B cell (primary cell): ENCODE data around the gene PCDHA3. TPM values are rescaled to one million over a fixed set of nuclear protein-coding genes. Genes with fewer than 3 reads are reported as not detected.
"Not testable (repeated sequence)": the region's sequence is repeated elsewhere in the genome, so short reads cannot be mapped to it uniquely, and the experiment has no call there.

Source experiments
- ATAC-seq: fragments of 200-7000 bp; cut with Tn5 transposase; one replicate; pipeline ENCODE4 v1.10.0; 2021; ENCODE audit warnings: low read depth, mild to moderate bottlenecking, moderate number of reproducible peaks, moderate library complexity
- CTCF ChIA-PET: fragments of 350-600 bp; sonication (Branson Sonifier 250); formaldehyde crosslinking; loops from one replicate; lab custom pipeline; 2021; ENCODE audit warnings: antibody characterized with exemption, inconsistent platforms; lab: Charles Lee
- POLR2A ChIA-PET: fragments of 350-600 bp; sonication (Branson Sonifier 250); formaldehyde crosslinking; loops from one replicate; lab custom pipeline; 2021; ENCODE audit warnings: antibody characterized with exemption; lab: Charles Lee
- DNase-seq: peaks from one replicate; pipeline ENCODE4 v3.0.0; 2013
- H2AFZ ChIP-seq: 2 replicates; pipeline ENCODE4 v1.6.1; 2012; ENCODE audit warnings: mild to moderate bottlenecking, low read depth, low read length; ENCODE audit not compliant: insufficient read depth, poor library complexity, severe bottlenecking
- H3K27ac ChIP-seq, 2 donors: 1 replicate in 1 of 2; 2 replicates in 1 of 2; pipeline ENCODE4 v1.5.1; 2012 to 2013; ENCODE audit warnings: low read length in 2 of 2, mild to moderate bottlenecking in 2 of 2, moderate library complexity in 1 of 2
- H3K27me3 ChIP-seq, 4 experiments: fragments of 200-600 bp in 1 of 4; sonication (generic) in 1 of 4; replicated peaks in 1 of 4; 1 replicate in 2 of 4; 2 replicates in 2 of 4; pipeline versions ENCODE4 v1.6.1 to v1.7.0; 2013 to 2016; ENCODE audit warnings: low read length in 3 of 4, mild to moderate bottlenecking in 2 of 4, mixed read lengths in 1 of 4, moderate library complexity in 1 of 4; ENCODE audit not compliant: insufficient read depth in 4 of 4, control insufficient read depth in 3 of 4; ENCODE audit errors: control extremely low read depth in 1 of 4
- H3K36me3 ChIP-seq, 2 experiments: replicated peaks in 1 of 2; 1 replicate in 1 of 2; 2 replicates in 1 of 2; pipeline versions ENCODE4 v1.6.1 to v1.7.1; 2013; ENCODE audit warnings: low read length in 1 of 2; ENCODE audit not compliant: insufficient read depth in 2 of 2, control insufficient read depth in 1 of 2; ENCODE audit errors: control extremely low read depth in 1 of 2, extremely low read depth in 1 of 2
- H3K4me1 ChIP-seq, 2 donors: fragments of 200-600 bp in 1 of 2; sonication (generic) in 1 of 2; 1 replicate in 1 of 2; 2 replicates in 1 of 2; pipeline versions ENCODE4 v1.5.1 to v1.6.1; 2013 to 2017; ENCODE audit warnings: low read length in 2 of 2; ENCODE audit not compliant: control insufficient read depth in 2 of 2, insufficient read depth in 2 of 2
- H3K4me2 ChIP-seq: replicated peaks from 2 replicates; pipeline ENCODE3; 2012; ENCODE audit warnings: mild to moderate bottlenecking, low read depth, low read length; ENCODE audit not compliant: poor library complexity, severe bottlenecking
- H3K4me3 ChIP-seq, 5 experiments: fragments of 200-600 bp in 1 of 5; sonication (generic) in 1 of 5; 1 replicate in 3 of 5; 2 replicates in 2 of 5; pipeline versions ENCODE4 v1.5.1 to v1.7.0; 2011 to 2016; ENCODE audit warnings: low read length in 4 of 5, mild to moderate bottlenecking in 4 of 5, low read depth in 2 of 5, control low read depth in 1 of 5, moderate library complexity in 1 of 5; ENCODE audit not compliant: insufficient read depth in 1 of 5; ENCODE audit errors: control extremely low read depth in 1 of 5, extremely low read depth in 1 of 5
- H3K79me2 ChIP-seq: fragments of 200-600 bp; sonication (generic); one replicate; pipeline ENCODE4 v1.6.0; 2016; ENCODE audit warnings: low read length; ENCODE audit not compliant: control insufficient read depth, insufficient read depth
- H3K9ac ChIP-seq: fragments of 200-600 bp; sonication (generic); 2 replicates; pipeline ENCODE4 v1.6.1; 2017; ENCODE audit warnings: mild to moderate bottlenecking, low read length, moderate library complexity
- H3K9me3 ChIP-seq, 3 donors: one replicate each; pipeline versions ENCODE4 v1.6.1 to v1.7.1; 2013; ENCODE audit warnings: low read length in 2 of 3; ENCODE audit not compliant: control insufficient read depth in 2 of 3, insufficient read depth in 1 of 3; ENCODE audit errors: control extremely low read depth in 1 of 3
- H4K20me1 ChIP-seq: 2 replicates; pipeline ENCODE4 v1.6.0; 2012; ENCODE audit warnings: mild to moderate bottlenecking, low read length; ENCODE audit not compliant: insufficient read depth, control insufficient read depth, poor library complexity, severe bottlenecking
- H3K27ac Mint-ChIP-seq: one replicate; pipeline ENCODE4 v1.8.0; 2021; ENCODE audit warnings: mixed read lengths
- H3K27me3 Mint-ChIP-seq: one replicate; pipeline ENCODE4 v1.8.0; 2021; ENCODE audit warnings: mixed read lengths
- H3K4me1 Mint-ChIP-seq: one replicate; pipeline ENCODE4 v1.8.0; 2021; ENCODE audit warnings: mixed read lengths
- H3K4me3 Mint-ChIP-seq: one replicate; pipeline ENCODE4 v1.8.0; 2021; ENCODE audit warnings: mixed read lengths
- H3K9me3 Mint-ChIP-seq: one replicate; pipeline ENCODE4 v1.8.0; 2022; ENCODE audit warnings: mixed read lengths; ENCODE audit not compliant: insufficient read depth
- WGBS: methylation state at CpG from one replicate; pipeline ENCODE4 v1.1.5; 2013; ENCODE audit warnings: missing lambda C conversion rate; ENCODE audit not compliant: insufficient coverage; 5-methylcytosine and 5-hydroxymethylcytosine counted together
- intact Hi-C: fragments of 100-400 bp; cut with micrococcal nuclease; formaldehyde crosslinking; loops from one replicate; pipeline ENCODE4 v1.10.0; 2022
- polyA plus RNA-seq: library from polyadenylated mRNA; depleted of rRNA; stranded (reverse); fragments of >200 nt; gene quantifications from 2 replicates; pipeline ENCODE4 v1.2.3, GENCODE V29; 2012
- total RNA-seq, 2 donors: library from RNA; stranded (reverse); fragments of 120-200 nt in 1 of 2; gene quantifications; 1 replicate in 1 of 2; 2 replicates in 1 of 2; pipeline versions ENCODE4 v1.2.3 to v1.2.4, GENCODE V29; 2013 to 2022
- TF ChIP-seq, protein P1 (sequence below): fragments of 200-600 bp; IDR thresholded peaks from one replicate; pipeline ENCODE4 v1.8.0; 2022; ENCODE audit warnings: antibody characterized with exemption, mild to moderate bottlenecking

The PCDHA3 gene
- total and polyA plus RNA-seq, 2 donors (not counting 1 experiment from before 2014, with no cell fraction given): not detected

GRCh38 chr5:140808241-140808888 is 7.5 kb downstream of the PCDHA3 start:
- H3K4me1 ChIP-seq, DNase-seq, POLR2A ChIA-PET, H2AFZ ChIP-seq, H3K36me3 ChIP-seq, H3K4me1 Mint-ChIP-seq, H3K9me3 Mint-ChIP-seq, H3K4me3 Mint-ChIP-seq, H3K27ac Mint-ChIP-seq, H3K4me3 ChIP-seq, H3K27me3 Mint-ChIP-seq, H4K20me1 ChIP-seq, H3K27ac ChIP-seq, H3K4me2 ChIP-seq, ATAC-seq, H3K79me2 ChIP-seq, CTCF ChIA-PET, H3K9ac ChIP-seq, intact Hi-C loops: not testable (repeated sequence)
- Histone ChIP-seq H3K27me3 (peaks cover 0 to 11% (median 6%) of the 10 kb centered on the region in 4 experiments), H3K9me3 (peaks cover 5 to 28% (median 16%) of the 10 kb centered on the region in 3 donors)
- 73% methylated on average over 62 of the region's 62 CpGs for WGBS

GRCh38 chr5:140808889-140809291 is 8.0 kb downstream of the PCDHA3 start:
- no peaks in the 10 kb centered on the region for H3K4me1 ChIP-seq
- H3K9ac ChIP-seq: no peak overlapping the region
- no peak overlapping the region for H3K27ac Mint-ChIP-seq
- no peak for DNase-seq
- peaks cover 5 to 27% (median 16%) of the 10 kb centered on the region in 3 donors for H3K9me3 ChIP-seq
- WGBS: 75% methylated on average over 43 of the region's 43 CpGs
- ChIA-PET POLR2A (no interaction called here), CTCF (no interaction called here)
- peaks cover 7% of the 10 kb centered on the region for H3K27me3 Mint-ChIP-seq
- H3K79me2 ChIP-seq: no peaks in the 10 kb centered on the region
- H3K4me1 Mint-ChIP-seq: no peaks in the 10 kb centered on the region
- H2AFZ ChIP-seq: no peak overlapping the region
- TF ChIP-seq, protein P1, sequence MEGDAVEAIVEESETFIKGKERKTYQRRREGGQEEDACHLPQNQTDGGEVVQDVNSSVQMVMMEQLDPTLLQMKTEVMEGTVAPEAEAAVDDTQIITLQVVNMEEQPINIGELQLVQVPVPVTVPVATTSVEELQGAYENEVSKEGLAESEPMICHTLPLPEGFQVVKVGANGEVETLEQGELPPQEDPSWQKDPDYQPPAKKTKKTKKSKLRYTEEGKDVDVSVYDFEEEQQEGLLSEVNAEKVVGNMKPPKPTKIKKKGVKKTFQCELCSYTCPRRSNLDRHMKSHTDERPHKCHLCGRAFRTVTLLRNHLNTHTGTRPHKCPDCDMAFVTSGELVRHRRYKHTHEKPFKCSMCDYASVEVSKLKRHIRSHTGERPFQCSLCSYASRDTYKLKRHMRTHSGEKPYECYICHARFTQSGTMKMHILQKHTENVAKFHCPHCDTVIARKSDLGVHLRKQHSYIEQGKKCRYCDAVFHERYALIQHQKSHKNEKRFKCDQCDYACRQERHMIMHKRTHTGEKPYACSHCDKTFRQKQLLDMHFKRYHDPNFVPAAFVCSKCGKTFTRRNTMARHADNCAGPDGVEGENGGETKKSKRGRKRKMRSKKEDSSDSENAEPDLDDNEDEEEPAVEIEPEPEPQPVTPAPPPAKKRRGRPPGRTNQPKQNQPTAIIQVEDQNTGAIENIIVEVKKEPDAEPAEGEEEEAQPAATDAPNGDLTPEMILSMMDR: no peak
- no peak overlapping the region for H3K27ac ChIP-seq
- H4K20me1 ChIP-seq: no peaks in the 10 kb centered on the region
- peaks cover 2% of the 10 kb centered on the region for H3K9me3 Mint-ChIP-seq
- no peak for ATAC-seq
- no peak overlapping the region for H3K4me3 Mint-ChIP-seq
- intact Hi-C loops: no loop called here
- H3K4me2 ChIP-seq: no peak overlapping the region
- no peak overlapping the region for H3K4me3 ChIP-seq
- H3K27me3 ChIP-seq: peaks cover 0 to 11% (median 6%) of the 10 kb centered on the region in 4 experiments
- no peaks in the 10 kb centered on the region for H3K36me3 ChIP-seq
